Dermis microvascular lymphatic vessel endothelial cell (primary cell): Measurements from ENCODE around the gene TEX2. TPM values are rescaled to one million over a fixed set of nuclear protein-coding genes. Genes with fewer than 3 reads are reported as not detected.

Source experiments
- DNase-seq, 2 donors: peaks; one replicate each; pipeline versions ENCODE4 v3.0.0 to v3.0.0-alpha.2; 2010; ENCODE audit warnings: low read depth in 2 of 2
- total RNA-seq: library from RNA; depleted of rRNA; stranded (reverse); fragments of >200 nt; gene quantifications from 2 replicates; pipeline ENCODE4 v1.2.1, GENCODE V29; 2014

TEX2 gene, protein sequence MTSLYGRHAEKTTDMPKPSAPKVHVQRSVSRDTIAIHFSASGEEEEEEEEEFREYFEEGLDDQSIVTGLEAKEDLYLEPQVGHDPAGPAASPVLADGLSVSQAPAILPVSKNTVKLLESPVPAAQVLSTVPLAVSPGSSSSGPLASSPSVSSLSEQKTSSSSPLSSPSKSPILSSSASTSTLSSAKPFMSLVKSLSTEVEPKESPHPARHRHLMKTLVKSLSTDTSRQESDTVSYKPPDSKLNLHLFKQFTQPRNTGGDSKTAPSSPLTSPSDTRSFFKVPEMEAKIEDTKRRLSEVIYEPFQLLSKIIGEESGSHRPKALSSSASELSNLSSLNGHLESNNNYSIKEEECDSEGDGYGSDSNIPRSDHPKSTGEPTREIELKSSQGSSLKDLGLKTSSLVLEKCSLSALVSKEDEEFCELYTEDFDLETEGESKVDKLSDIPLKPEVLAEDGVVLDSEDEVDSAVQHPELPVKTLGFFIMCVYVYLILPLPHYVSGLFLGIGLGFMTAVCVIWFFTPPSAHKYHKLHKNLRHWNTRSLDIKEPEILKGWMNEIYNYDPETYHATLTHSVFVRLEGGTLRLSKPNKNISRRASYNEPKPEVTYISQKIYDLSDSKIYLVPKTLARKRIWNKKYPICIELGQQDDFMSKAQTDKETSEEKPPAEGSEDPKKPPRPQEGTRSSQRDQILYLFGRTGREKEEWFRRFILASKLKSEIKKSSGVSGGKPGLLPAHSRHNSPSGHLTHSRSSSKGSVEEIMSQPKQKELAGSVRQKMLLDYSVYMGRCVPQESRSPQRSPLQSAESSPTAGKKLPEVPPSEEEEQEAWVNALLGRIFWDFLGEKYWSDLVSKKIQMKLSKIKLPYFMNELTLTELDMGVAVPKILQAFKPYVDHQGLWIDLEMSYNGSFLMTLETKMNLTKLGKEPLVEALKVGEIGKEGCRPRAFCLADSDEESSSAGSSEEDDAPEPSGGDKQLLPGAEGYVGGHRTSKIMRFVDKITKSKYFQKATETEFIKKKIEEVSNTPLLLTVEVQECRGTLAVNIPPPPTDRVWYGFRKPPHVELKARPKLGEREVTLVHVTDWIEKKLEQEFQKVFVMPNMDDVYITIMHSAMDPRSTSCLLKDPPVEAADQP
- total RNA-seq = 20.2 and 29.2 TPM in 2 replicates

DNA sequence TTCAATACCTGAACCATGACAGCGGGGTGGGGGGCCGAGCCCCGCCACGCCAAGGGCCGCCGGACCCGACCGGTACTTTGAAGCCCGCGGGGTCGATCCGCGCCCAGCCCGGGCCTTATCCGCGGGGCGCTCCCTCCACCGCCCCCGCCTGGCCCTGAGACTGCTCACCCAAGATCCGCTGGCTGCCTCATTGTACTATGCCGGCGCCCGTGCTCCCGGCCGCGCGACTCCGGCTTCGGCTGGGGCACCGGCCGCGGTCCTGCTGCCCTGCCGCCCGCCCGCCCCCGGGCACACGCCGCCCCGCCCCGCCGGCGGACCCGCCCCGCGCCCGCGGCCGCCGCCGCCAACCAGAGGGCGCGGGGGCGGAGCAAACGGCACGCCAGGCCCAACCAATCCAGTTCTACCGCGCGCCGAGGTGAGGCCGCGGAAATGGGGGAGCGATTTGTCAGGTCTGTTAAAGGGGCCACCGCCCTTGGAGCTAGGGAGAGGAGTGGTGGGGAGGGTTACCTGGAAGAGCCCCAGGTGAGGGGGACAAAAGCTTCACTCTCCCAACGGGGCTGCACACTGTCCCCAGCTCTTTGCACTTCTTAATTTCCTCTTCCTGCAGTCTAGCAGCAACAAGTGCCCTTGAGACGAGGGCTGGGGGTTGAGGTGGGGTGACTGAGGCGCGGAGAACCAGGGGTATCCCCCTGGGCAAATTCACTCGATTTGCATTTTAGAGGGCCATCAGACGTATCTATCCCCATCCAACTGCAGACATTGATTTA lies at the start of gene TEX2:
TSS of gene TEX2 (minus strand) at position 261 of the 767 bp plus-strand sequence. CDS start 49,043 bp downstream, outside the sequence.
- peak; percentile 62 to 91 for DNase-seq

DNA sequence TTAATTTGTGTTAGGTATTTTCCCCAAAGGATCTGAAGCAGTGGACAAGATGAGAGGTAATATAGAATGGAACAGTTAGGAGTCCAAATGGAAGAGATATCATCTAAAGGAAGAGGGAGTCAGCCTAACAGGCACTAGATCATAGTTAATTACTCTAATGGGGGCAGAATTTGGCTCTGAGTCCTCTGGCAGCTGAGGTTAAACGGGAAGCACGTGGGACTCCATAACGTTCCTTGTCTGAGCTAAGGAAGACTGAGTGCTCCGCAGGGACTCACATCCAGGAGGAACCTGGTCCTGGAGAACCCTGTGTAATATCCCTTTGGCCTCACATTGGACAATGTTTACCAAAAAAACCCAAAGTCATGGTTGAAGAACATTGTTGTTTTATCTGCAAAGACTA lies 46.6 kb upstream of the TEX2 start:
- no peak for DNase-seq

DNA sequence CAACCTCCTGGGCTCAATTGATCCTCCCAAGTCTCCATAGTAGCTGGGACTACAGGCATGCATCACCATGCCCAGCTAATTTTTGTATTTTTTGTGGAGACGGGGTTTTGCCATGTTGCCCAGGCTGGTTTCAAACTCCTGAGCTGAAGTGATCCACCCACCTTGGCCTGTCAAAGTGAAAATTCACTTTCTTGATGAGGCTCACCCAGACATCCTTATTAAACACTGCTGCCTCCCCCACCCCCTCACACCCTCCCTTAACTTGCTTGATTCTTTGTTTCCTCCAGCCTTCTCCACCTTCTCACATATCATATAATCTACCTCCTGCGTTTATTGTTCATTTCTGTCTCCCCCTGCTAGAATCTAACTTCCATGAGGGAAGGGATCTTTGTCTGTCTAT lies 46.0 kb upstream of the TEX2 start:
- DNase-seq = no peak

DNA sequence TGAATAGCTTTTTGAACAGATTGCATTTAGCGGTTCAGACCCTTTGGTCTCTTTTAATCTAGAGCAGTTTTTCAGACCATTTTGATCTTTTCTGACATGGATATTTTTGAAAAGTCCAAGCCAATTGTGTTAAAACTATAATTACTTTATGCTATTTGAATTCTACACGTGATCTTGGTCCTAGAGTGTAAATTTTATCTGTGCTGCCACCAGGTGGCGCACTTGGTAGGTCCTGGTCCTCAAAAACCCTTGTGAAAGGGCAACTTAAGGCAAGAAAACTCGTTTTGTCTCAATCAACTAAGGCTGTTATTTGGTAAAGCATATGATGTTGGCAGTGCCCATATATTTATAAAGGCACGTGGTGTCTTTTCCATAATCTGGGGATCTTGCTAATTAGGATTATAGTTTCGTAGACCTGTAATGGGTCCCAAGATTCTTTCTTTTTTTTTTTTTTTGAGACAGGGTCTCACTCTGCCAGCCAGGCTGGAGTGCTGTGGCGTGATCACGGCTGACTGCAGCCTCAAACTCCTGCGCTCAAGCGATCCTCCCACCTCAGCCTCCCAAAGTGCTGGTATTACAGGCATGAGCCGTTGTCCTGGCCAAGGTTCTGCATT lies 43.9 kb upstream of the TEX2 start:
- DNase-seq = peak in 1 of 2 donors; percentile 80

DNA sequence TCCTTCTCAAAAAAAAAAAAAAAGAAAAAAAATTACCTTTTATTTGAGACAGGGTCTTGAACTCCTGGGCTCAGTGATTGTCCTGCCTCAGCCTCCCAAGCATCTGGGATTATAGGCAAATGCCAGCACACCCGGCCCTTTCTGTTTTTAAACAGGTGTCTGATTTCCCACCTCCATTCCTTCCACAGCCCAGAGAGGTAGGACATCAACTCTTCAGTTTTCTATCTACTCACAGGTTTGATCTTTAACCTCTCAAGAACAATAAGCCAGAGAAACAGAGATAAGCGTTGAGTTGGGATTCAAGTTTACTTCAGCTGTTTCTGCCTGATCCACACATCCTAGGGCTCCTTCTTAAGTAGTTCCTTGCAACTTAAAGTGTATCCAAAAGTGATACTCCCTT lies 41.5 kb upstream of the TEX2 start:
- DNase-seq = no peak

DNA sequence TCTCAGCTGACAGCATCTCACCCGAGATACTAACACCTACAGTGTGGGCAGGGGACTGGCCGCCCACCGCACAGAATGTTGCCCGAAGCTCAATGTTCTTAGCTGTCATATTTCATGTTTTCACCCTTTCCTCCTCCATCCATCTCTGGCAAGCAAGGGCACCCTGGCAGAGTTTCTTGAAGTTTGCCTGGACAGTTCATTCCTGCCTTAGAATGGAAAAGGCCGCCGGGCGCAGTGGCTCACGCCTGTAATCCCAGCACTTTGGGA lies 37.6 kb upstream of the TEX2 start:
- no peak for DNase-seq

DNA sequence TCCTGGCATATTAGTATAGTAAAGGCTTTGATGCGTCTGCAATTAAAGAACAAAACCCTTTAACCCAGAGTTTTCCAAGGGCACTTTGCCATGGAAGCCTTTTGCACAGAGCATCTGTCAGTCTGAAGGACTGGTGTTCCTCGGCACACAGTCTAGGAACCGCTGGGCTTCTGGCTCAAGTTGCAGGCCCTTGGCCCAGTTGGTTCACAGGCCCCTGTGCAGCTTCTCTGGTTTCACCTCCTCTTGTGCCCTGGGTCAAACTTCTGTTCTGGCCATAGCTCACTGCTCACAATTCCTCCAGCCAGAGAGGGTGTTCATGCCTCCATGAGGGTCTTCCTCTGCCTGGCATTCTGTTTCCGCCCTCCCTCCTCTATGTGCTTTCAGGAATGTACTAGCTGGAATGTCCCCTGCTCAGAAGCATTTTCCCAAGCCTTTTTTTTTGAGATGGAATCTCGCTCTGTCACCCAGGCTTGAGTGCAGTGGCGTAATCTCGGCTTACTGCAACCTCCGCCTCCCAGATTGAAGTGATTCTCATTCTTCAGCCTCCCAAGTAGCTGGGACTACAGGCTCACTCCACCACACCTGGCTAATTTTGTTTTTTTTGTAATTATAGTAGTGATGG lies 34.5 kb upstream of the TEX2 start:
- no peak for DNase-seq

DNA sequence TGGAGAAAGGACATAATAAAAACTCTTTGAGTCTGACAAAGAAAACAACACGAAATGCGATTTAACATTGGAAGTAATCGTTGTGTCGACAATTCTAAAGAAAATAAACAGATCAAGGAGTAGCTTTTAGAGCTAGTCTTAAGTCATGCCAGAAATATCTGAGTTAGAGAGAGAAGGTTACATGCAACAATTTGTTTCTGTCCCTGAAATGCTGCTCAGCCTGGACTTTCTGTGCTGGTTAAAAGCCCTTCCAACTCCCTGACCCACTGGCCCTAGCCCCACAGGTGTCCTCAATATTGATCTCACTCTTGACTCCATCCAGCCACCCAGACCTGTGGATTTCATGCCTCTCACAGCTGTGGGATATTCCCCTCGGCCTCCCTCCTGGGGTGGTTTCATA lies 33.2 kb upstream of the TEX2 start:
- DNase-seq = no peak

DNA sequence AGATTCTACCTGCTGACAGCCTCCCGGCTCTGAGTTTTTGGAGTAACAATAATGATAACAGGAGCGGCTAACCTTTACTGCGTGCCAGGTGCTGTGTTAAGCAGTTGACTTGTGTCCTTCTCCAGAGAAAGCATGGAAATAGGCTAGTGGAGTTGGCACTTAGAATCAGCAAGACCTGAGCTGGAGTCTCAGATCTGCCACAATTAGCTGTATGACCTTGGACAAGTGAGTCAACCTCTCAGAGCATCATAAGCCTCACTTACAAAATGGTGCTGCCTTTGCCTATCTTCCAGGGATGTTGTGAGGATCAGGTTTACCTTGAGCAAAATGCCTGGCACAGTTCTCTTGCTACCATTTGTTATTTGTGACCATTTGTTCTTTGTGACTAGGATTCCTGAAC lies 32.1 kb upstream of the TEX2 start:
- DNase-seq = no peak

DNA sequence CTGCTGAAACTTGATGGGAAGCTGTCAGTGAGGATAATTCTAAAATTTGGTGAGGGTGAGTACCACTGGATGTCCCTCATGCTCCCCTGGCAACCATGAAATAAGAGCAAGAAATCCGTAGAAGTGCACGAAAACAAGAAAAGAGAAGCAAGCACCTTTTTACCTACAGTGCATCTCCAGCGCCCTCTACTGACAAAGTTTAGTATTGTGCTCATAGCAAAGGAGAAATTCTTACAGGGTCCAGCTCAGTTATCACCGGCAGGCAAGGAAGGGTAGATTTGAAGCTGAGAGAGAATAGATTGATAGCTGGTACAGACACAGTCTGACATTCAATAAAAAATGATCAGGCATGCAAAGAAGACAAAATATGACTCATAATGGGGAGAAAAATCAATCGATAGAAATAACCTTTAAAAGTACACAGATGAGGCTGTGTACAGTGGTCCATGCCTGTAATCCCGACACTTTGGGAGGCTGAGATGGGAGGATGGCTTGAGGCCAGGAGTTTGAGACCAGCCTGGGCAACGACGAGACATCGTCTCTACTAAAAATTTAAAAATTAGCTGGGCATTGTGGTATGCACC lies 28.3 kb upstream of the TEX2 start:
- peak in 1 of 2 donors; percentile 12 for DNase-seq

DNA sequence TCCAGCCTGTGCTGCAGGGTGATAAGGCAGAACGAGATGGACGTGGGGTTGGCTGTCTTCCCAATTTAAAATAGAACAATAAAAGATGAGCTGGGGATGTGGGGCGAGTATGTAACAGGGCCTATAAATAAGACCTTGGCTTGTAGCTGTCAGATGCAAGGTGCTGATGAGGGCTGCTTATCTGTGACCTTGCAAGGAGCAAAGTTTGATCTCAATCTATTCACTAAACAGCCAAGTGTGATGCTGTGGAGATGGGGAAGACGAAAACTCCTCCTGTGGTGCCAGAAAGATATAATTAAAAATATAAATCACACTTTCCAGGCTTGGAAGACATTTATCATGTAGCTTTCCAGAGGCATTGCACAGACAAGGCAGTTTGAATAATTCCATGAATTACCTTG lies 26.7 kb upstream of the TEX2 start:
- DNase-seq = no peak

DNA sequence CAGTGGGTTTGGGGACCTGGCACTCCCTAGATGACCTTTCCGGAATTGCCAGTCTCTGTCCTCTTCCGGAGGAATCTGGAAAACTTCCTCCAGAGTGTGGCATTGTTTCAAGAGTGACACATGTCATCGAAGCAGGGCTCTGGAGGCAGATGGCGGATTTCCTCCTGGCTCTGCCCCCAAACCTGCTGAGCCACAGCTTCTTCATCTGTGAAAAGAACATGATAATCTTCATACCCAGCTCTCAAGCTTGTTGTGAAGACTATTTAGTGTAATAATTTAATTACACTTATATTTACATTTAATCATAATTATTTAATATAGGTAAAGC lies 19.7 kb upstream of the TEX2 start:
- peak; percentile 30 to 50 for DNase-seq

DNA sequence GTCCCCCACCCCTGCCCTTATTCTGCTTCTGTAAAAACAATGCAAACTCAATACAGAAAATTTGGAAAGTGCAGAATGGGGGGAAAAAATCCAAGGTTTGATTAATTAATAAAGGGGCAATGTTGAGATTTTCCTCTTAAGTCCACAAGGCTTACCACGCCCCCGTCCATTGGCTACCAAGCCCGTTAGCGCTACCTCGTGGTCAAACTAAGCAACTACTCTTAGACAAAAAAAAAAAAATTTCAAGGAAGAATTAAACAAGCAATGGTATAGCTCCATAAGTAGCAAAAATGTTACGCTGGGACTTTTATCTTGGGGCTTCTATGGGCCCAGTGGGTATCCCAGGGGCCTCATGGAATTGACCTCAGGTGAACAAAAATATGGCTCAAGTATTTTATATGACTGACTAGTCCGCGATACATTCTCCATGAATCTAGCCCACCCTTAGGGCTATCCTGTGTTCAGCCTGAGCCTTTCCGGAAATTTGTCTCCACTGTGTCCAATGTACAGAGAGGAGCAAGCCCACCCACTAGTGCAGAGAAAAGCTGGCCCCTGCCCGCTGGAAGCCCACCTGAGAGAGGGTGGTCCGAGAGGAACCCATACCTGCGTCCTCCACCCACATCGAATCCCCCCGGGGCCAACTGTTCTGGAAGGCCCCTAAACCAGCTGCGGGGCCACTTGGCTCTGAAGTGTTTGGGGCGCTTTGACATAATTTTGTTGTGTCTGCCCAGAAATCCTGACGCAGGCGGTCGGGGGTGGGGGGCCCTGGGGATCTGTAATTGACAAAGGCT lies 19.1 kb upstream of the TEX2 start:
- DNase-seq = peak; percentile 77 to 91

DNA sequence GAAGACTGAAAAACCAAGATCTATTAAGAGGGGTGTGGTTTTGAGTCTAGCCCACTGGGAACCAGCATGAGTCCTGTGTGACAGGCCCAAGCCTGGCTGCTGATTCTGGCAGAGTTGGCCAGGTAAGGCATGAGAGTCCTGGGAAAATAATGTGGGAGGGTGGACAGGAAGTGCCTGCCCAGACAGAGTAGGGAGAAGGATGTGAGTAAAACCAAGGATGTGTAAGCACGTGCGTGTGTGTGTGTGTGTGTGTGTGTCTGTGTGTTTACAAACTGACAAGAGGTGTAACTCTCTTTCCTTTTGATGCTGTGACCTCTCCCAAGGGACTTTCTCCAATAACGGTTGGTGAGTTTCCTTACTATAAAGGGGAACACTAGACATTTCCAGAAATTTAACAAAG lies 15.6 kb upstream of the TEX2 start:
- peak in 1 of 2 donors; percentile 88 for DNase-seq

DNA sequence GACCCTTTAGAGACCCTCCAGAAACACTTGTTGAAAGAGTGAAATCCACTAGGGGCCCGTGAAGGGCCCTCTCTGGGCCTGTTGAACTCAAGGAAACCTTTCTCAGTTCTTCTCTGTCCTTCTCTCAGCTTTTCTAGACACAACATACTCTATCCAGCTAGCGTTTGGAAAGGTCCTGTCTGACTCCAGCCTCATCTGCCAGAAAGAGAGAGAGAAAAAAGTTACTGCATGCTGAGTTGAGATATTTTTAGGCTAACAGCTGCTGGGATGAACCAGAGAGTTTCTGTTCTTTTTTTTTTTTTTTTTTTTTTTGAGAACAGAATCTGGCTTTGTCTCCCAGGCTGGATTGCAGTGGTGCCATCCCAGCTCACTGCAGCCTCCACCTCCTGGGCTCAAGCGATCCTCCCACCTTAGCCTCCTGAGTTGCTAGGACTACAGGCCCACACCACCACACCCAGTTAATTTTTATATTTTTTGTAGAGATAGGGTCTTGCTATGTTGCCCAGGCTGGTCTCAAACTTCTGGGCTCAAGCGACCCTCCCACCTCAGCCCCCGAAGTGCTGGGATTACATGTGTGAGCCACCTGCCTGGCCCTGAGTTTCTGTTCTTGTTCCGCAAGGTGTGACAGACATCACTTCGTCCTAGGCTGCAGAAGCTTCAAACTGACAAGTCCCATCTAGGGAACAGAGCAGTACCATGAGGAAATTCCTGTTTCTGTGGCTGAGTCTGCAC lies 14.9 kb upstream of the TEX2 start:
- no peak for DNase-seq

DNA sequence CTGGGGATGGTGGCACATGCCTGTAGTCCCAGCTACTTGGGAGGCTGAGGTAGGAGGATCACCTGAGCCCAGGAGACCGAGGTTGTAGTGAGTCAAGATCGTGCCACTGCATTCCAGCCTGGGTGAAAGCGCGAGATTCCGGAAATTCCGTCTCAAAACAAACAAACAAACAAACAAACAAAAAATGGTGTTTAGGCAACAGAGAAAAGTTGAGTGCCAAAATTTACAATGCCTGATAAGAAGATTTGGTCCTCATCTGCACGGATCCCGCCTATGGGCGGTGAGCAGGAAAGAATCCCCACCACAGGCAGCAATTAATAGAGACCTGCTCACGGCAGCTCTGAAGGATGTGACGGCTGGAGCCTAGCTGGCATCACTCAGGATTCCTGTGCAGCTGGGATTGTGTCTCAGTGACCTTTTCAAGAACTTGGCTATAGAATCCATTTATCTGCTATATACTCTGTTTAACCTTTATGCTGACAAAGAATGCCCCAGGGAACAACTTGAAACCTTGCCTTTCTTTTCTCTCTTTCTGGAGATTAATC lies 14.0 kb upstream of the TEX2 start:
- no peak for DNase-seq

DNA sequence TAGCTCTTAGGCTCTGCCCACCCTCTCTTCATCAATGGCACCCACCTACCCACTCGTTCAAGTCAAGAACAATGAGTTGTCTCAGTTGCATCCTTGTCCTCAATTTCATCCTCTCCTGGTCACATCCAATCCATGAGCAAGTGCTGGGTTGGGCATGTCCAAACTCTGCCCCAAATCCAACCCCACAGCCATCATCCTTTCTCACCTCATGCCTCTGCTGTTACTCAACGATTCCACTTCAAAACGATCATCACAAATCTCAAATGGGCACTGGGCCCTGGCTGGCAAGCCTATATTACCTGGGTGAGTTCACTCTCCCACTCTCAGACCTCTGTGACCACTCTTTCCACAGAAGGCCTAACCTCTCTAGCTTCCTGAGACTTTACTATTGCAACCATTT lies 12.0 kb upstream of the TEX2 start:
- no peak for DNase-seq

DNA sequence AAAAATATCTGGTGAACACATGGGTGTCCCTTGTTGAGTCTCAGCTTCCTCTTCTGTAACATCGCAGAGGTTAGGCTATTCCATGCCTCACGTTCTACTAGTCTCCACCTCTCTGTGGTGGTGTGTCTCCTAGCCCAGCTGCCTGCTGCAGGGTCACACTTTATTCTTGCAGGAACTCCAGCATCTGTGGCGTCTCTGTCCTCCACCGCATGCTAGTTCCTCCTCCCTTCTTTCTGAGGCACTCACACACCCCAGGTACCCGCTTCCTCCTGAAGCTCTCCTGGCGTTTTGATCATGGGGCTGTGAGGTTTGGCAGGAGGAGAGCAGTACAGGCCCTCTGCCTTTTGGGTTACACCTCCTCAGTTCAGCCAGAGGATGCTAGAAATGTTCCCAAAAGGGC lies 9.9 kb upstream of the TEX2 start:
- no peak for DNase-seq

DNA sequence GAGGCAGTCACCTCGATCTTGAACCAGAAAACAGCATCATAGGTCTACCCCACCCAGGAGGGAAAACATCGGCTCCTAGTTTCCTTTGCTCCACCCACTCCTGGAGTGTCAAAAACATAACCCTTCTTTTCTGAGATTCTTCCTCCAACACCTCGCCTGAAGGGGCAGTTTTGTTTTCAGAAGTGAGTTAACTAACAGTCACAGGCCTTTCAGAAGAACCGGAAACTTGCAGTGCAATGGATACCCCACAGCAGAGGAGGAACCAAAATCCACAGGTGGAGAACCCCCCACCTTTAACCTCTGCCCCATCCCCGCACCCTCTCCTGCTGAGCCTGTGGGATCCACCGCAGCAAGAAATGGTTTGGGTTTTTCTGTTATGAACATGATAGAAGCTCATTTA lies 7.8 kb upstream of the TEX2 start:
- DNase-seq = no peak
